Astrocyte of the spinal cord (primary cell): ENCODE measurements around the gene GIMAP6.
"Not testable (repeated sequence)": the region's sequence is repeated elsewhere in the genome, so short reads cannot be mapped to it uniquely, and the experiment has no call there.

Experiments
- DNase-seq: peaks from one replicate; pipeline ENCODE4 v3.0.0; 2011; ENCODE audit warnings: low read depth, low spot score
- H3K4me3 ChIP-seq: 2 replicates; pipeline ENCODE4 v1.5.1; 2011; ENCODE audit warnings: low read depth, mild to moderate bottlenecking, low read length, moderate library complexity
- CTCF ChIP-seq: IDR thresholded peaks from 2 replicates; pipeline ENCODE4 v1.5.1; 2012; ENCODE audit warnings: low read depth, mild to moderate bottlenecking, low read length, inconsistent platforms
- in situ Hi-C: cut with HindIII; loops from 2 replicates; pipeline ENCODE4 v1.10.0; 2017; ENCODE audit warnings: low sequenced_read_pairs

The GIMAP6 gene

GRCh38 chr7:150610233-150610632 lies 22.0 kb downstream of the GIMAP6 start:
- H3K4me3 ChIP-seq = no peak overlapping the region
- in situ Hi-C loops = no loop called here
- no peak for TF ChIP-seq CTCF
- DNase-seq = no peak

- in situ Hi-C loops, DNase-seq, H3K4me3 ChIP-seq: not testable (repeated sequence)
These were observed 28.6 kb downstream of the GIMAP6 start for GRCh38 chr7:150603600-150603999.

GRCh38 chr7:150595361-150595760 lies 36.8 kb downstream of the GIMAP6 start:
- no peak for DNase-seq
- in situ Hi-C loops = no loop called here
- no peak overlapping the region for H3K4me3 ChIP-seq
- no peak for TF ChIP-seq CTCF

GRCh38 chr7:150594805-150595204 lies 37.4 kb downstream of the GIMAP6 start:
- H3K4me3 ChIP-seq = no peak overlapping the region
- in situ Hi-C loops = no loop called here
- no peak for TF ChIP-seq CTCF
- DNase-seq = no peak

- in situ Hi-C loops = no loop called here
- no peak overlapping the region for H3K4me3 ChIP-seq
These were observed 44.6 kb downstream of the GIMAP6 start for GRCh38 chr7:150587551-150587950.

GRCh38 chr7:150586785-150587152 lies 45.4 kb downstream of the GIMAP6 start:
- DNase-seq = no peak
- in situ Hi-C loops = no loop called here
- no peak overlapping the region for H3K4me3 ChIP-seq
- no peak for TF ChIP-seq CTCF

More at GRCh38 chr7:150587551-150587950, 44.6 kb downstream of the GIMAP6 start:
- DNase-seq = no peak
- TF ChIP-seq CTCF = no peak

- no peak overlapping the region for H3K4me3 ChIP-seq
- no peak for TF ChIP-seq CTCF
- in situ Hi-C loops = no loop called here
- DNase-seq = no peak
These were observed 46.0 kb downstream of the GIMAP6 start for GRCh38 chr7:150586068-150586784.
